Astrocyte (in vitro differentiated cells and primary cell): ENCODE measurements around the gene IQGAP3. TPM values are rescaled to one million over a fixed set of nuclear protein-coding genes. Genes with fewer than 3 reads are reported as not detected.

Source experiments
- DNase-seq: peaks from one replicate; pipeline ENCODE4 v3.0.0-alpha.2; 2010; ENCODE audit warnings: low read depth
- FAIRE-seq: peaks from 2 replicates; lab custom pipeline; 2011; peaks lifted over from hg19 to GRCh38; lab: Jason Lieb, UNC
- H2AFZ ChIP-seq: 2 replicates; pipeline ENCODE4 v1.6.0; 2012; ENCODE audit warnings: low read depth, low read length, inconsistent platforms
- H3K27ac ChIP-seq: 2 replicates; pipeline ENCODE4 v1.5.1; 2011; ENCODE audit warnings: low read depth, low read length, inconsistent platforms
- H3K27me3 ChIP-seq: 2 replicates; pipeline ENCODE4 v1.6.0; 2011; ENCODE audit warnings: low read length, inconsistent platforms; ENCODE audit not compliant: insufficient read depth
- H3K36me3 ChIP-seq: 2 replicates; pipeline ENCODE4 v1.5.1; 2011; ENCODE audit warnings: low read length, inconsistent platforms; ENCODE audit not compliant: insufficient read depth
- H3K4me1 ChIP-seq: 2 replicates; pipeline ENCODE4 v1.5.1; 2011; ENCODE audit warnings: low read length, inconsistent platforms; ENCODE audit not compliant: insufficient read depth
- H3K4me2 ChIP-seq: 2 replicates; pipeline ENCODE4 v1.6.0; 2012; ENCODE audit warnings: low read length, inconsistent platforms
- H3K4me3 ChIP-seq: 2 replicates; pipeline ENCODE4 v1.5.1; 2011; ENCODE audit warnings: low read depth, mild to moderate bottlenecking, low read length, inconsistent platforms; ENCODE audit not compliant: insufficient read depth
- H3K79me2 ChIP-seq: 2 replicates; pipeline ENCODE4 v1.6.0; 2012; ENCODE audit warnings: mild to moderate bottlenecking, low read length, inconsistent platforms; ENCODE audit not compliant: insufficient read depth
- H3K9ac ChIP-seq: 2 replicates; pipeline ENCODE4 v1.6.0; 2012; ENCODE audit warnings: mild to moderate bottlenecking, low read length, inconsistent platforms
- H3K9me3 ChIP-seq: 2 replicates; pipeline ENCODE4 v1.5.1; 2012; ENCODE audit warnings: low read depth, mild to moderate bottlenecking, low read length, inconsistent platforms; ENCODE audit not compliant: insufficient read depth
- H4K20me1 ChIP-seq: 2 replicates; pipeline ENCODE4 v1.6.0; 2012; ENCODE audit warnings: low read length, inconsistent platforms; ENCODE audit not compliant: insufficient read depth
- H3K27ac Mint-ChIP-seq: one replicate; pipeline ENCODE4 v1.8.0; 2021; ENCODE audit warnings: mild to moderate bottlenecking, mixed read lengths; ENCODE audit not compliant: unreplicated experiment
- H3K27me3 Mint-ChIP-seq: one replicate; pipeline ENCODE4 v1.8.0; 2021; ENCODE audit warnings: low read depth, mixed read lengths; ENCODE audit not compliant: unreplicated experiment
- H3K36me3 Mint-ChIP-seq: one replicate; pipeline ENCODE4 v1.8.0; 2021; ENCODE audit warnings: low read depth, mixed read lengths; ENCODE audit not compliant: unreplicated experiment
- H3K4me1 Mint-ChIP-seq: one replicate; pipeline ENCODE4 v1.8.0; 2021; ENCODE audit warnings: low read depth, mixed read lengths; ENCODE audit not compliant: unreplicated experiment
- H3K4me3 Mint-ChIP-seq: one replicate; pipeline ENCODE4 v1.8.0; 2021; ENCODE audit warnings: mild to moderate bottlenecking, moderate library complexity, mixed read lengths; ENCODE audit not compliant: unreplicated experiment
- H3K9me3 Mint-ChIP-seq: one replicate; pipeline ENCODE4 v1.8.0; 2021; ENCODE audit warnings: mild to moderate bottlenecking, mixed read lengths; ENCODE audit not compliant: unreplicated experiment
- CTCF ChIP-seq: IDR thresholded peaks from 2 replicates; pipeline ENCODE4 v1.5.1; 2011; ENCODE audit warnings: low read depth, mild to moderate bottlenecking, inconsistent platforms, low read length, moderate library complexity; ENCODE audit not compliant: insufficient read depth
- EZH2 ChIP-seq: IDR thresholded peaks from 2 replicates; pipeline ENCODE4 v1.6.1; 2012; ENCODE audit warnings: mild to moderate bottlenecking, low read length, inconsistent platforms; ENCODE audit not compliant: insufficient read depth
- total RNA-seq: library from RNA; stranded (reverse); gene quantifications from 2 replicates; pipeline ENCODE4 v1.2.1, GENCODE V29; 2021

IQGAP3 gene
- total RNA-seq, 1 donor from 2014 or later, result 2.2 TPM

GRCh38 chr1:156538711-156539440 is 33.5 kb downstream of the IQGAP3 start:
- Histone ChIP-seq H3K4me1 (no peaks in the 10 kb centered on the region), H3K79me2 (no peaks in the 10 kb centered on the region), H4K20me1 (no peaks in the 10 kb centered on the region), H3K9me3 (no peaks in the 10 kb centered on the region), H3K27ac (no peak overlapping the region), H3K4me3 (no peak overlapping the region), H3K27me3 (no peaks in the 10 kb centered on the region), H3K9ac (no peak overlapping the region), H3K36me3 (peaks cover 33% of the 10 kb centered on the region), H3K4me2 (no peak overlapping the region), H2AFZ (no peak overlapping the region)
- Mint-ChIP-seq H3K27ac (no peak overlapping the region), H3K4me1 (peaks cover 4% of the 10 kb centered on the region), H3K27me3 (peaks cover 15% of the 10 kb centered on the region), H3K36me3 (peaks cover 6% of the 10 kb centered on the region), H3K9me3 (no peaks in the 10 kb centered on the region), H3K4me3 (peak overlapping the region; percentile 21)
- TF ChIP-seq CTCF (no peak), EZH2 (no peak)
- no peak for FAIRE-seq
- DNase-seq, result no peak

- H3K4me1 Mint-ChIP-seq, result peaks cover 4% of the 10 kb centered on the region
- no peaks in the 10 kb centered on the region for H3K9me3 ChIP-seq
- H3K79me2 ChIP-seq, result no peaks in the 10 kb centered on the region
- no peak for DNase-seq
- H3K36me3 Mint-ChIP-seq, result peaks cover 6% of the 10 kb centered on the region
- FAIRE-seq, result no peak
- peaks cover 29% of the 10 kb centered on the region for H3K36me3 ChIP-seq
- no peaks in the 10 kb centered on the region for H3K4me1 ChIP-seq
- TF ChIP-seq CTCF, result no peak
- TF ChIP-seq EZH2, result no peak
- H3K27ac ChIP-seq, result no peak overlapping the region
- H3K27me3 ChIP-seq, result no peaks in the 10 kb centered on the region
- no peak overlapping the region for H3K4me3 ChIP-seq
- H3K4me2 ChIP-seq, result no peak overlapping the region
- peaks cover 16% of the 10 kb centered on the region for H3K27me3 Mint-ChIP-seq
- no peaks in the 10 kb centered on the region for H4K20me1 ChIP-seq
- H3K9me3 Mint-ChIP-seq, result no peaks in the 10 kb centered on the region
- H3K27ac Mint-ChIP-seq, result no peak overlapping the region
- no peak overlapping the region for H3K4me3 Mint-ChIP-seq
- H3K9ac ChIP-seq, result no peak overlapping the region
- no peak overlapping the region for H2AFZ ChIP-seq
These were observed 35.3 kb downstream of the IQGAP3 start for GRCh38 chr1:156537027-156537426.

GRCh38 chr1:156534424-156535060 is 37.8 kb downstream of the IQGAP3 start:
- FAIRE-seq, result no peak
- Histone ChIP-seq H3K36me3 (peaks cover 16% of the 10 kb centered on the region), H3K4me3 (no peak overlapping the region), H3K9me3 (no peaks in the 10 kb centered on the region), H3K27me3 (no peaks in the 10 kb centered on the region), H2AFZ (no peak overlapping the region), H3K79me2 (no peaks in the 10 kb centered on the region), H3K4me2 (no peak overlapping the region), H3K9ac (no peak overlapping the region), H3K4me1 (no peaks in the 10 kb centered on the region), H3K27ac (no peak overlapping the region), H4K20me1 (no peaks in the 10 kb centered on the region)
- H3K27ac Mint-ChIP-seq, result no peak overlapping the region
- TF ChIP-seq CTCF, result no peak
- no peak for TF ChIP-seq EZH2
- no peaks in the 10 kb centered on the region for H3K9me3 Mint-ChIP-seq
- H3K36me3 Mint-ChIP-seq, result peaks cover 3% of the 10 kb centered on the region
- no peaks in the 10 kb centered on the region for H3K4me1 Mint-ChIP-seq
- no peak for DNase-seq
- peaks cover 16% of the 10 kb centered on the region for H3K27me3 Mint-ChIP-seq
- H3K4me3 Mint-ChIP-seq, result no peak overlapping the region
